Parathyroid adenoma (tissue), 2 donors: ENCODE results near the gene CBFB.

Experiments used
- H2AFZ ChIP-seq: fragments of 300-600 bp; sonication (generic); one replicate; pipeline ENCODE4 v1.7.0; 2017; ENCODE audit warnings: antibody characterized with exemption, mild to moderate bottlenecking
- H3K27ac ChIP-seq: fragments of 300-600 bp; sonication (generic); one replicate; pipeline ENCODE4 v1.7.0; 2017
- H3K27me3 ChIP-seq: fragments of 300-600 bp; sonication (generic); one replicate; pipeline ENCODE4 v1.7.0; 2017; ENCODE audit warnings: low read length; ENCODE audit not compliant: control insufficient read depth, insufficient read depth
- H3K36me3 ChIP-seq: fragments of 300-600 bp; sonication (generic); one replicate; pipeline ENCODE4 v1.7.0; 2017; ENCODE audit warnings: low read length; ENCODE audit not compliant: control insufficient read depth, insufficient read depth
- H3K4me1 ChIP-seq: fragments of 300-600 bp; sonication (generic); one replicate; pipeline ENCODE4 v1.7.0; 2017; ENCODE audit warnings: control low read depth
- H3K4me2 ChIP-seq: fragments of 300-600 bp; sonication (generic); one replicate; pipeline ENCODE4 v1.7.0; 2017; ENCODE audit warnings: low read length
- H3K4me3 ChIP-seq: fragments of 300-600 bp; sonication (generic); one replicate; pipeline ENCODE4 v1.7.0; 2017; ENCODE audit warnings: low read depth, low read length
- H3K79me2 ChIP-seq: fragments of 300-600 bp; sonication (generic); one replicate; pipeline ENCODE4 v1.7.0; 2017; ENCODE audit warnings: control low read depth
- H3K9ac ChIP-seq: fragments of 300-600 bp; sonication (generic); one replicate; pipeline ENCODE4 v1.7.0; 2017; ENCODE audit warnings: mild to moderate bottlenecking
- H3K9me3 ChIP-seq: fragments of 300-600 bp; sonication (generic); one replicate; pipeline ENCODE4 v1.7.0; 2017; ENCODE audit warnings: low read length; ENCODE audit not compliant: control insufficient read depth
- TF ChIP-seq, protein P1 (sequence below): fragments of 300-600 bp; sonication (generic); IDR thresholded peaks from one replicate; pipeline ENCODE4 v1.7.0; 2017; ENCODE audit warnings: antibody characterized with exemption, mild to moderate bottlenecking
- donor health status: primary hyperparathyroidism.

The CBFB gene

DNA sequence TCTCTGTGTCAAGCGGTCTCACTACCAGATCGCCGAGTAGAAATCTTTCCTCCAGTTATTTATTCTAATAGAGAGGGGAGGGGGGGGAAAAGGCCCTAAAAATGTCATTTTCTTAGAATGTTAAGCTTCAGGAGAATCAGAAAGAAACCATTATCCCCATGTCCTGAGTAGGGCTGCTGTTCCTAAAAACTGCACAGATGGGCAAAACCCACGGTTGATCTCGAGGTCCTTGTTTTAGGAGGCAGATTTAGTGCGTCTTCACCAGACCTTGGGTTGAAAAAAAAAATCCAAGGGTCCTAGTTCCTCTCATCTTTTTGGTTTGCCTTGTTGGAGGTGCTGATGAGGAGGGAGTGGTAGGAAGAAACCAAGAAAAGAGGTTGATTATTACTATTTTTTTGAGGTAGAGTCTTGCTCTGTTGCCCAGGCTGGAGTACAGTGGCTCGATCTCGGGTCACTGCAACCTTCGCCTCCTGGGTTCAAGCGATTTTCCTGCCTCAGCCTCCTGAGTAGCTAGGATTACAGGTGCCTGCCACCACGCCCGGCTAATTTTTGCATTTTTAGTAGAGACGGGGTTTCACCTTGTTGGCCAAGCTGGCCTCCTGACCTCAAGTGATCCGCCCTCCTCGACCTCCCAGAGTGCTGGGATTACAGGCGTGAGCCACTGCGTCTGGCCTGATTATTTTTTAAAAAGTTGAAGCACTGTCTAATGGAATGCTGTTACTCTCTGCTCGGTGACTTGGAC, 1.4 kb downstream of the CBFB start:
- peak overlapping the region; percentile 92 for H3K4me2 ChIP-seq
- peak overlapping the region; percentile 85 for H3K27ac ChIP-seq
- H3K36me3 ChIP-seq = no peaks in the 10 kb centered on the region
- no peaks in the 10 kb centered on the region for H3K27me3 ChIP-seq
- H3K9me3 ChIP-seq = no peaks in the 10 kb centered on the region
- H3K4me3 ChIP-seq = peak overlapping the region; percentile 83
- H3K4me1 ChIP-seq = peaks cover 9% of the 10 kb centered on the region
- H3K9ac ChIP-seq = no peak overlapping the region
- TF ChIP-seq, protein P1, sequence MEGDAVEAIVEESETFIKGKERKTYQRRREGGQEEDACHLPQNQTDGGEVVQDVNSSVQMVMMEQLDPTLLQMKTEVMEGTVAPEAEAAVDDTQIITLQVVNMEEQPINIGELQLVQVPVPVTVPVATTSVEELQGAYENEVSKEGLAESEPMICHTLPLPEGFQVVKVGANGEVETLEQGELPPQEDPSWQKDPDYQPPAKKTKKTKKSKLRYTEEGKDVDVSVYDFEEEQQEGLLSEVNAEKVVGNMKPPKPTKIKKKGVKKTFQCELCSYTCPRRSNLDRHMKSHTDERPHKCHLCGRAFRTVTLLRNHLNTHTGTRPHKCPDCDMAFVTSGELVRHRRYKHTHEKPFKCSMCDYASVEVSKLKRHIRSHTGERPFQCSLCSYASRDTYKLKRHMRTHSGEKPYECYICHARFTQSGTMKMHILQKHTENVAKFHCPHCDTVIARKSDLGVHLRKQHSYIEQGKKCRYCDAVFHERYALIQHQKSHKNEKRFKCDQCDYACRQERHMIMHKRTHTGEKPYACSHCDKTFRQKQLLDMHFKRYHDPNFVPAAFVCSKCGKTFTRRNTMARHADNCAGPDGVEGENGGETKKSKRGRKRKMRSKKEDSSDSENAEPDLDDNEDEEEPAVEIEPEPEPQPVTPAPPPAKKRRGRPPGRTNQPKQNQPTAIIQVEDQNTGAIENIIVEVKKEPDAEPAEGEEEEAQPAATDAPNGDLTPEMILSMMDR = no peak
- H3K79me2 ChIP-seq = peaks cover 14% of the 10 kb centered on the region
- peak overlapping the region; percentile 93 for H2AFZ ChIP-seq

DNA sequence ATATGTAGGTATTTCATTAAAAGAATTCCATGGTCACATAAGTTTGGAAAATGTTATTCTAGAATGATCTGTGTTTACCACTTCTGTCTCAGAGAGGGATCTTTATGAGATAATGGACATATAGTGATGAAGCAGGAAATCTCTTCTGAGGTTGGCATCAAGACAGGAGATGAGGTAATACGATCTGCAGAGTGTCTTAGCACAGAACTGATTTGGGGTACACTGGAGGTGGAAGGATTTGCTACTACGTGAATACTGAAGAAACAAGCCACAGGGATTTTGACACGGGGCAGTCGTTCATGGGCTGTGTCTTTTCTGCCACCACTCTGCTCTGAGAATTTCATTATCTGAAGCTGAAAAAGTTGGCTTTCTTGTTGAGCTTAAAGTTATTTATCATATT, 5.5 kb downstream of the CBFB start:
- H3K4me3 ChIP-seq = no peak overlapping the region

DNA sequence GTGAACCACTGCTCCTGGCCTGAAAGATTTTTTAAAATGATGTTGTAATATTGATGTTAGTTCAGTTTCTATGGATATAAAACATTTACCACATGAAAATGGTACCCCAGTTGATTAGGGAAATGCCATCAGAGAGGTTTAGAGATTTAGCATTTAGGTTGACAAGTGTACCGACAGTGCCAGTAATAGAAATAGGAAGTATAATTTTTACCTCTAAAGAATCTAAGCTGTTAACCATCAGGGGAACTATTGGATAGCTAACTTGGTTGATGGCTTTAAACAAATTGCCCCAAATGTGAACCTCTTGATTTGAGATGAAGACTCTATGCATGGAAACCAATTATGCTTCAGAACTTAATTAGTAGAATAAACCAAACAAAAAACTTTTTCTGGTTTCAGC, 6.4 kb downstream of the CBFB start:
- Histone ChIP-seq H3K4me1 (peaks cover 23% of the 10 kb centered on the region), H3K9ac (no peak overlapping the region), H3K9me3 (no peaks in the 10 kb centered on the region), H3K36me3 (no peaks in the 10 kb centered on the region), H3K79me2 (peaks cover 19% of the 10 kb centered on the region), H3K27ac (peak overlapping the region; percentile 46), H3K4me3 (no peak overlapping the region), H3K4me2 (no peak overlapping the region), H2AFZ (no peak overlapping the region), H3K27me3 (no peaks in the 10 kb centered on the region)
- TF ChIP-seq, protein P1 = no peak

More for the DNA sequence above, 5.5 kb downstream of the CBFB start:
- H3K79me2 ChIP-seq = peaks cover 18% of the 10 kb centered on the region
- H3K27me3 ChIP-seq = no peaks in the 10 kb centered on the region
- no peaks in the 10 kb centered on the region for H3K9me3 ChIP-seq
- H3K4me2 ChIP-seq = no peak overlapping the region
- TF ChIP-seq, protein P1 = no peak
- H3K9ac ChIP-seq = no peak overlapping the region
- H2AFZ ChIP-seq = peak overlapping the region; percentile 30
- H3K36me3 ChIP-seq = no peaks in the 10 kb centered on the region
- peaks cover 16% of the 10 kb centered on the region for H3K4me1 ChIP-seq
- peak overlapping the region; percentile 46 for H3K27ac ChIP-seq

DNA sequence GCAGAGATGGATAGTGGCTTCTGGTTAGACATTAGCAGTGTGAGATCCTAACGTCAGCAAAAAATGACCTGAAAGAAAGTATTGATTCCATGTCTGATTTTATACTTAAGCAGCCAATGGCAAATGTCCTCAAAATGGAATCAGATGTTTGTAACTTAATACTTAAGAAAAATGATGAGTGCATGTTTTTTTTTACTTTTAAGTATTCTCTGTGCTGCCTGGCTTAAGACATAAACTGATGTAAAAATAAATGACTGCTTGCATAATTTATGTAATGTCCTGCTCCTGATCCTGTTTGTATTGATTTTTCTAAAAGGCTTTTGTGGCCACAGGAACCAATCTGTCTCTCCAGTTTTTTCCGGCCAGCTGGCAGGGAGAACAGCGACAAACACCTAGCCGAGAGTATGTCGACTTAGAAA, 7.4 kb downstream of the CBFB start:
- Histone ChIP-seq H3K4me2 (no peak overlapping the region), H3K4me1 (peaks cover 30% of the 10 kb centered on the region), H2AFZ (peak overlapping the region; percentile 58), H3K9me3 (no peaks in the 10 kb centered on the region), H3K27ac (peak overlapping the region; percentile 85), H3K9ac (no peak overlapping the region), H3K36me3 (no peaks in the 10 kb centered on the region), H3K79me2 (peaks cover 25% of the 10 kb centered on the region), H3K4me3 (no peak overlapping the region), H3K27me3 (no peaks in the 10 kb centered on the region)
- TF ChIP-seq, protein P1 = no peak
